GM12875 (cell line): ENCODE data around the gene THAP12.

Experiments used
- H3K4me3 ChIP-seq: one replicate; pipeline ENCODE4 v1.5.1; 2011; ENCODE audit warnings: low read depth, low read length, control low read depth
- TF ChIP-seq, protein P1 (sequence below): IDR thresholded peaks from 2 replicates; pipeline ENCODE4 v1.5.1; 2011; ENCODE audit warnings: low read depth, mild to moderate bottlenecking, control low read depth, inconsistent platforms, low read length, moderate library complexity, borderline replicate concordance; ENCODE audit not compliant: insufficient read depth

THAP12 gene

DNA sequence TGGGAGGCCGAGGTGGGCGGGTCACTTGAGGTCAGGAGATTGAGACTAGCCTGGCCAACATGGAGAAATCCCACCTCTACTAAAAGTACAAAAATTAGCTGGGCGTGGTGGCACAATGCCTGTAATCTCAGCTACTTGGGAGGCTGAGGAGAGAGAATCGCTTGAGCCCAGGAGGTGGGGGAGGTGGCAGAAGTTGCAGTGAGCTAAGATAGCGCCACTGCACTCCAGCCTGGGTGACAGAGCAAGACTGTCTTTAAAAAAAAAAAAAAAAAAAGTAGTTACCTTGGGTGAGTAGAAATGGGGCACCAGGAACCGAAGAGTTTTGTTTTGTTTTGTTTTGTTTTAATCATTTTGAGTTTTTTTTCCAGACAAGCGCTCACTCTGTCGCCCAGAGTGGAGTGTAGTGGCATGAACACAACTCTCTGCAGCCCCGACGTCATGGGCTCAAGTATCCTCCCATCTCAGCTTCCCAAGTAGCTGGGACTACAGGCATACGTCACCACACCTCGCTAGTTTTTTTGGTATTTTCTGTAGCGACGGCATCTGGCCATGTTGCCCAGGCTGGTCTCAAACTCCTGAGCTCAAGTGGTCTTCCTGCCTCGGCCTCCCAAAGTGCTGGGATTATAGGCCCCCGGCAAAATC lies 15.8 kb downstream of the THAP12 start:
- TF ChIP-seq, protein P1, sequence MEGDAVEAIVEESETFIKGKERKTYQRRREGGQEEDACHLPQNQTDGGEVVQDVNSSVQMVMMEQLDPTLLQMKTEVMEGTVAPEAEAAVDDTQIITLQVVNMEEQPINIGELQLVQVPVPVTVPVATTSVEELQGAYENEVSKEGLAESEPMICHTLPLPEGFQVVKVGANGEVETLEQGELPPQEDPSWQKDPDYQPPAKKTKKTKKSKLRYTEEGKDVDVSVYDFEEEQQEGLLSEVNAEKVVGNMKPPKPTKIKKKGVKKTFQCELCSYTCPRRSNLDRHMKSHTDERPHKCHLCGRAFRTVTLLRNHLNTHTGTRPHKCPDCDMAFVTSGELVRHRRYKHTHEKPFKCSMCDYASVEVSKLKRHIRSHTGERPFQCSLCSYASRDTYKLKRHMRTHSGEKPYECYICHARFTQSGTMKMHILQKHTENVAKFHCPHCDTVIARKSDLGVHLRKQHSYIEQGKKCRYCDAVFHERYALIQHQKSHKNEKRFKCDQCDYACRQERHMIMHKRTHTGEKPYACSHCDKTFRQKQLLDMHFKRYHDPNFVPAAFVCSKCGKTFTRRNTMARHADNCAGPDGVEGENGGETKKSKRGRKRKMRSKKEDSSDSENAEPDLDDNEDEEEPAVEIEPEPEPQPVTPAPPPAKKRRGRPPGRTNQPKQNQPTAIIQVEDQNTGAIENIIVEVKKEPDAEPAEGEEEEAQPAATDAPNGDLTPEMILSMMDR, result no peak
- H3K4me3 ChIP-seq, result no peak overlapping the region

DNA sequence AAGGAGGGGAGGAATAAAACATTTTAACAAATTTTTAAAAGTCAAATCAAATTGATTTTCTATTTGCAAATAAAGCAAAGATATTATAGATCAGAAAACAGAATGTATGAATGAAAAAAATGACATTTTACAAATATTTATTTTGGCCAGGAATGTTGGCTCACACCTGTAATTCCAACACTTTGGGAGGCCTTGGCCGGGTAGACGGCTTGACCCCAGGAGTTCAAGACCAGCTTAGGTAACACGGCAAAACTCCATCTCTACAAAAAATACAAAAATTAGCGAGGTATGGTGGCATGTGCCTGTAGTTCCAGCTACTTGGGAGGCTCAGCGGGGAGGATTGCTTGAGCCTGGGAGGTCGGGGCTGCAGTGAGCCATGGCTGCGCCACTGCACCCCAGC lies 18.2 kb downstream of the THAP12 start:
- no peak overlapping the region for H3K4me3 ChIP-seq
- TF ChIP-seq, protein P1, result no peak

DNA sequence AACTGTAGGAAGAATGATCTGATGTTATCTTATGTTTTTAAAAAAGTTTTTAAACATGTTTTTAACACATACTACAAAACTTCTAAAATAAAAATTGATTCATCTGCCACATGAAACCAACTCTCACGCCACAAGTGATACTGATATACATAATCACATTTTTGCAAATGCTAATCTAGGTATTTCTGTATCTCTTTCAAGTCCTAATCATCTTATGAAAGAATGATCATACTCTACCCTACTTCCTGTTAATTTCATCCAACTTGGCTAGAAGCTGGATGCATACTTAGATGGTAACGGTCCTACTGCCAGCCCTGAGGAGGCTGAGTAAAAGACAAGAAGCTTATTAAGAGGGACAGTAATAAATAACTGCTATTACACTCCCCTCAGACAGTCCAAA lies 19.2 kb downstream of the THAP12 start:
- TF ChIP-seq, protein P1, result no peak
- H3K4me3 ChIP-seq, result no peak overlapping the region

DNA sequence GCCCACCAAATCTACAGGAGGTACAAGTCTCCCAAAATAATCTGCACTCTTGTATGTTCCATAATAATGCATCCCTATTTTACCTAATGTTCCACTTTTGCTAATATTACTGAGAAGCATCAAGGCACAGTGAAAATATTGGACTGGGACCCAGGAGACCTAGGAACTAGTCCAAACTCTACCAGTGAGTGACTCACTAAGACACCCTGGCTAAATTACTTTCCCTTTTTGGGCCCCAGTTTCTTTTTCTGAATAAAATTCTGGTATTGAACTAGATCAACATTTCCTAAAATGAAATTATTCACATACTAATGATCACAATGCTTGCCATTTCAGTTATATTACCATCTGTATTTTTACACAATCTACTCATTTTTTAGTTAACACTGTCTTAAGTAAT lies 19.6 kb downstream of the THAP12 start:
- TF ChIP-seq, protein P1, result no peak

GRCh38 chr11:76355172-76355571 lies 25.8 kb downstream of the THAP12 start:
- TF ChIP-seq, protein P1, result no peak
- H3K4me3 ChIP-seq, result no peak overlapping the region

More for the DNA sequence above, 19.6 kb downstream of the THAP12 start:
- H3K4me3 ChIP-seq, result no peak overlapping the region

DNA sequence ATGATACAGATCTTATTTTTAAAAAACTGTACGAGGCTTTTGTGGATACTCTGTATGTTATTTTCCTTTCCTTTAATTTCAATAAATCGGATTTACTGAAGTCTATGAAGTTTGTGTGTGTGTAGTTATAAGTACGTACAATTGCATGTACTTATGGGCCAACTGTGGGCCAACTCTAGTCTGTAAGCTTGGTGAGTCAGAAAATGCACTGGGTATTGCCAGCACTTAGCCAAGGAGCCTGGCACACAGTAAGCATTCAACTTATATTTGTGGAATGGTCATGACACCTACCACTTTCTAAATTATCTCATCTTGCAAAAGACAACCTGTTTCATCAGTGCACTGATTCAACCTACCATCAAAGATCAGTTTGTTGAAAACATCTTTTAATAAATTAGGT lies 32.6 kb downstream of the THAP12 start:
- TF ChIP-seq, protein P1, result no peak
- H3K4me3 ChIP-seq, result no peak overlapping the region

DNA sequence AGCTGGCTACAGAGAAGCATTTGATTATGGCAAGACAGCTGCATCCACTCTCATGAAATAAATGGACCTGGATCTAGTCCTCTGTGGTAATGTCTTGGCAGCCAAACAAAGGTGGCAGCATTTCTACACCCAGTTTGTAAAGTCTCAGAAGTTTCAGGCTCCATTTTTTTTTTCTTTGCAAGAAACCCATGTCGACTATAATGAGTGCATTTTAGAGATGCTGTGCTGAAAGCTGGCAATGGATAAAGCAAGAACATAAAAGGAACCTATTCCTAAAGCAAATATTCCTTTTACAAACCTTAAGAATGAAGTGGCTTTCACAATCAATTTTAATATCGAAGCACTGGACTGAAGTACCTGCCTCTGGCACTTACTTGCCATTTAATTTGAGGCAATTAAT lies 33.5 kb downstream of the THAP12 start:
- TF ChIP-seq, protein P1, result no peak

More for the DNA sequence above, 33.5 kb downstream of the THAP12 start:
- no peak overlapping the region for H3K4me3 ChIP-seq
